Keratinocyte (primary cell): Measurements from ENCODE around the gene RAE1. TPM values are rescaled to one million over a fixed set of nuclear protein-coding genes. Genes with fewer than 3 reads are reported as not detected.

Experiments
- DNase-seq: peaks from one replicate; pipeline ENCODE4 v3.0.0-alpha.2; 2011; ENCODE audit warnings: low read depth, missing footprints, low spot score
- FAIRE-seq: peaks from 2 replicates; lab custom pipeline; 2011; peaks lifted over from hg19 to GRCh38; lab: Jason Lieb, UNC
- H2AFZ ChIP-seq: 2 replicates; pipeline ENCODE4 v1.6.0; 2012; ENCODE audit warnings: low read length, control low read depth, inconsistent platforms; ENCODE audit not compliant: control insufficient read depth
- H3K27ac ChIP-seq: 2 replicates; pipeline ENCODE4 v1.5.1; 2011; ENCODE audit warnings: low read length; ENCODE audit not compliant: control insufficient read depth, insufficient read depth
- H3K27me3 ChIP-seq: 3 replicates; pipeline ENCODE4 v1.6.0; 2011; ENCODE audit warnings: low read length; ENCODE audit not compliant: control insufficient read depth, insufficient read depth; ENCODE audit errors: extremely low read depth
- H3K36me3 ChIP-seq, 2 experiments: 2 replicates in 1 of 2; 3 replicates in 1 of 2; pipeline ENCODE4 v1.5.1; 2011; ENCODE audit warnings: low read length in 2 of 2, mild to moderate bottlenecking in 1 of 2; ENCODE audit not compliant: control insufficient read depth in 2 of 2, insufficient read depth in 2 of 2; ENCODE audit errors: extremely low read depth in 1 of 2
- H3K4me1 ChIP-seq: 3 replicates; pipeline ENCODE4 v1.5.1; 2011; ENCODE audit warnings: low read length; ENCODE audit not compliant: control insufficient read depth, insufficient read depth; ENCODE audit errors: extremely low read depth
- H3K4me2 ChIP-seq: 3 replicates; pipeline ENCODE4 v1.6.0; 2011; ENCODE audit warnings: low read depth, low read length; ENCODE audit not compliant: control insufficient read depth, insufficient read depth; ENCODE audit errors: extremely low read depth
- H3K4me3 ChIP-seq, 3 experiments: fragments of 200-600 bp in 1 of 3; sonication (generic) in 1 of 3; 2 replicates in 2 of 3; 3 replicates in 1 of 3; pipeline ENCODE4 v1.5.1; 2011 to 2016; ENCODE audit warnings: low read length in 3 of 3, mild to moderate bottlenecking in 3 of 3, control low read depth in 2 of 3, inconsistent platforms in 1 of 3, low read depth in 1 of 3, mixed read lengths in 1 of 3, mixed run types in 1 of 3, moderate library complexity in 1 of 3; ENCODE audit not compliant: control insufficient read depth in 2 of 3, insufficient read depth in 2 of 3; ENCODE audit errors: extremely low read depth in 1 of 3
- H3K79me2 ChIP-seq: 2 replicates; pipeline ENCODE4 v1.6.0; 2012; ENCODE audit warnings: low read length; ENCODE audit not compliant: control insufficient read depth, insufficient read depth
- H3K9ac ChIP-seq: 3 replicates; pipeline ENCODE4 v1.6.0; 2011; ENCODE audit warnings: low read length; ENCODE audit not compliant: control insufficient read depth, insufficient read depth; ENCODE audit errors: extremely low read depth
- H3K9me1 ChIP-seq: 3 replicates; pipeline ENCODE4 v1.6.0; 2011; ENCODE audit warnings: low read length; ENCODE audit not compliant: control insufficient read depth, insufficient read depth; ENCODE audit errors: extremely low read depth
- H3K9me3 ChIP-seq: 2 replicates; pipeline ENCODE4 v1.5.1; 2012; ENCODE audit warnings: low read depth, low read length; ENCODE audit not compliant: control insufficient read depth
- H4K20me1 ChIP-seq: 3 replicates; pipeline ENCODE4 v1.6.0; 2011; ENCODE audit warnings: low read length; ENCODE audit not compliant: control insufficient read depth, insufficient read depth; ENCODE audit errors: extremely low read depth
- EZH2 ChIP-seq: IDR thresholded peaks from one replicate; pipeline ENCODE4 v1.6.1; 2012; ENCODE audit warnings: inconsistent platforms, mild to moderate bottlenecking, low read length, moderate library complexity
- dilution Hi-C: fragments of 300-500 bp; cut with MboI; formaldehyde crosslinking; loops from one replicate; pipeline ENCODE4 v1.7.0; 2020; ENCODE audit warnings: low sequenced_read_pairs; ENCODE audit not compliant: extremely low pct_ligation_motif_present
- polyA plus RNA-seq, 5 experiments: library from polyadenylated mRNA; depleted of rRNA in 3 of 5; stranded (reverse) in 3 of 5; stranded (forward) in 1 of 5; unstranded in 1 of 5; fragments of >200 nt; gene quantifications; 1 replicate in 1 of 5; 2 replicates in 3 of 5; 3 replicates in 1 of 5; pipeline versions ENCODE4 v1.2.1 to v1.2.3, GENCODE V29; 2011 to 2012; ENCODE audit warnings: missing spikeins in 2 of 5, low read depth in 1 of 5, low replicate concordance in 1 of 5
- TF ChIP-seq, protein P1 (sequence below), 3 experiments: IDR thresholded peaks in 1 of 3; conservative IDR thresholded peaks in 1 of 3; optimal IDR thresholded peaks in 1 of 3; 2 replicates in 2 of 3; 3 replicates in 1 of 3; pipeline versions ENCODE3 to v1.5.1; 2011; ENCODE audit warnings: low read length in 3 of 3, mild to moderate bottlenecking in 3 of 3, moderate library complexity in 2 of 3, control low read depth in 1 of 3, inconsistent platforms in 1 of 3; ENCODE audit not compliant: insufficient read depth in 2 of 3; ENCODE audit errors: extremely low read depth in 1 of 3

RAE1 gene
- polyA plus RNA-seq, 1 donor (not counting 4 experiments of a cell fraction or from before 2014, with no cell fraction given), result 32.4 TPM

- DNase-seq, result no peak
- Histone ChIP-seq H3K4me3 (no peak overlapping the region), H3K79me2 (no peaks in the 10 kb centered on the region), H3K9ac (no peak overlapping the region), H3K9me1 (no peaks in the 10 kb centered on the region), H3K9me3 (no peaks in the 10 kb centered on the region), H2AFZ (no peak overlapping the region), H3K4me1 (peaks cover 4% of the 10 kb centered on the region), H3K27me3 (no peaks in the 10 kb centered on the region), H3K27ac (no peak overlapping the region), H4K20me1 (no peaks in the 10 kb centered on the region), H3K36me3 (peaks cover 3 to 7% of the 10 kb centered on the region in 2 experiments), H3K4me2 (no peak overlapping the region)
- no peak for FAIRE-seq
- dilution Hi-C loops, result no loop called here
- no peak for TF ChIP-seq EZH2
- TF ChIP-seq, protein P1, sequence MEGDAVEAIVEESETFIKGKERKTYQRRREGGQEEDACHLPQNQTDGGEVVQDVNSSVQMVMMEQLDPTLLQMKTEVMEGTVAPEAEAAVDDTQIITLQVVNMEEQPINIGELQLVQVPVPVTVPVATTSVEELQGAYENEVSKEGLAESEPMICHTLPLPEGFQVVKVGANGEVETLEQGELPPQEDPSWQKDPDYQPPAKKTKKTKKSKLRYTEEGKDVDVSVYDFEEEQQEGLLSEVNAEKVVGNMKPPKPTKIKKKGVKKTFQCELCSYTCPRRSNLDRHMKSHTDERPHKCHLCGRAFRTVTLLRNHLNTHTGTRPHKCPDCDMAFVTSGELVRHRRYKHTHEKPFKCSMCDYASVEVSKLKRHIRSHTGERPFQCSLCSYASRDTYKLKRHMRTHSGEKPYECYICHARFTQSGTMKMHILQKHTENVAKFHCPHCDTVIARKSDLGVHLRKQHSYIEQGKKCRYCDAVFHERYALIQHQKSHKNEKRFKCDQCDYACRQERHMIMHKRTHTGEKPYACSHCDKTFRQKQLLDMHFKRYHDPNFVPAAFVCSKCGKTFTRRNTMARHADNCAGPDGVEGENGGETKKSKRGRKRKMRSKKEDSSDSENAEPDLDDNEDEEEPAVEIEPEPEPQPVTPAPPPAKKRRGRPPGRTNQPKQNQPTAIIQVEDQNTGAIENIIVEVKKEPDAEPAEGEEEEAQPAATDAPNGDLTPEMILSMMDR (optimal IDR thresholded peaks at IDR 0.05 in 1 of 3, IDR thresholded peaks at IDR 0.05 in 1 of 3, conservative IDR thresholded peaks at IDR 0.05 in 1 of 3; ENCODE audit: extremely low read depth in 1 of 3, insufficient read depth in 2 of 3, low read length in 3 of 3), result no peak
Observed at GRCh38 chr20:57396984-57397692, 46.1 kb downstream of the RAE1 start.

GRCh38 chr20:57397693-57398108, 46.6 kb downstream of the RAE1 start:
- Histone ChIP-seq H3K9me3 (no peaks in the 10 kb centered on the region), H3K4me3 (no peak overlapping the region), H3K9me1 (no peaks in the 10 kb centered on the region), H3K4me1 (no peaks in the 10 kb centered on the region), H2AFZ (no peak overlapping the region), H4K20me1 (no peaks in the 10 kb centered on the region), H3K79me2 (no peaks in the 10 kb centered on the region), H3K27me3 (no peaks in the 10 kb centered on the region), H3K36me3 (peaks cover 3 to 12% of the 10 kb centered on the region in 2 experiments), H3K9ac (no peak overlapping the region), H3K27ac (no peak overlapping the region), H3K4me2 (no peak overlapping the region)
- dilution Hi-C loops, result no loop called here
- DNase-seq (no peak), FAIRE-seq (no peak)
- no peak for TF ChIP-seq EZH2
- TF ChIP-seq, protein P1 (optimal IDR thresholded peaks at IDR 0.05 in 1 of 3, IDR thresholded peaks at IDR 0.05 in 1 of 3, conservative IDR thresholded peaks at IDR 0.05 in 1 of 3; ENCODE audit: extremely low read depth in 1 of 3, insufficient read depth in 2 of 3, low read length in 3 of 3), result no peak
